ENCODE measurements around the gene NFIB.

The NFIB gene

GRCh38 chr9:14240537-14240936, 73.4 kb downstream of the NFIB start:
- no peak for DNase-seq (ENCODE audit: low spot score)
- TF ChIP-seq CTCF (IDR thresholded peaks at IDR 0.05; ENCODE audit: borderline replicate concordance, control extremely low read depth, extremely low read depth, insufficient read depth, missing control alignments), result no peak
- in situ Hi-C loops (cut with MboI; ENCODE audit: low sequenced_read_pairs, unreplicated experiment), result no loop called here

GRCh38 chr9:14238518-14238917, 75.4 kb downstream of the NFIB start:
- in situ Hi-C loops (cut with MboI; ENCODE audit: low sequenced_read_pairs, unreplicated experiment), result no loop called here
- no peak for DNase-seq (ENCODE audit: low spot score)
- TF ChIP-seq CTCF (IDR thresholded peaks at IDR 0.05; ENCODE audit: borderline replicate concordance, control extremely low read depth, extremely low read depth, insufficient read depth, missing control alignments), result no peak

GRCh38 chr9:14238079-14238478, 75.9 kb downstream of the NFIB start:
- in situ Hi-C loops (cut with MboI; ENCODE audit: low sequenced_read_pairs, unreplicated experiment), result no loop called here
- DNase-seq (ENCODE audit: low spot score), result no peak

GRCh38 chr9:14236591-14236990, 77.3 kb downstream of the NFIB start:
- no peak for TF ChIP-seq CTCF (IDR thresholded peaks at IDR 0.05; ENCODE audit: borderline replicate concordance, control extremely low read depth, extremely low read depth, insufficient read depth, missing control alignments)
- in situ Hi-C loops (cut with MboI; ENCODE audit: low sequenced_read_pairs, unreplicated experiment), result no loop called here
- DNase-seq (ENCODE audit: low spot score), result no peak

More at GRCh38 chr9:14238079-14238478, 75.9 kb downstream of the NFIB start:
- TF ChIP-seq CTCF (IDR thresholded peaks at IDR 0.05; ENCODE audit: borderline replicate concordance, control extremely low read depth, extremely low read depth, insufficient read depth, missing control alignments), result no peak

- no peak for DNase-seq (ENCODE audit: low spot score)
- in situ Hi-C loops (cut with MboI; ENCODE audit: low sequenced_read_pairs, unreplicated experiment), result no loop called here
- TF ChIP-seq CTCF (IDR thresholded peaks at IDR 0.05; ENCODE audit: borderline replicate concordance, control extremely low read depth, extremely low read depth, insufficient read depth, missing control alignments), result no peak
Measured at GRCh38 chr9:14232111-14232510, 81.8 kb downstream of the NFIB start.

- no peak for DNase-seq (ENCODE audit: low spot score)
- TF ChIP-seq CTCF (IDR thresholded peaks at IDR 0.05; ENCODE audit: borderline replicate concordance, control extremely low read depth, extremely low read depth, insufficient read depth, missing control alignments), result no peak
- in situ Hi-C loops (cut with MboI; ENCODE audit: low sequenced_read_pairs, unreplicated experiment), result no loop called here
Measured at GRCh38 chr9:14231196-14231990, 82.5 kb downstream of the NFIB start.
